Cardiac muscle cell (in vitro differentiated cells and primary cell): ENCODE results near the gene PILRA. TPM values are rescaled to one million over a fixed set of nuclear protein-coding genes. Genes with fewer than 3 reads are reported as not detected.

ENCODE experiments used
- DNase-seq, 2 donors: peaks; one replicate each; pipeline versions ENCODE4 v3.0.0 to v3.0.0-alpha.2; 2010 to 2017; ENCODE audit warnings: low read depth in 1 of 2, low spot score in 1 of 2
- H3K27ac ChIP-seq: fragments of 200-600 bp; sonication (generic); 2 replicates; pipeline ENCODE4 v1.5.1; 2016
- H3K27me3 ChIP-seq: fragments of 200-600 bp; sonication (generic); 2 replicates; pipeline ENCODE4 v1.6.0; 2016; ENCODE audit warnings: control low read depth
- H3K36me3 ChIP-seq: fragments of 200-600 bp; sonication (generic); 2 replicates; pipeline ENCODE4 v1.5.1; 2016; ENCODE audit warnings: control low read depth
- H3K4me1 ChIP-seq: fragments of 200-600 bp; sonication (generic); 2 replicates; pipeline ENCODE4 v1.8.1; 2017; ENCODE audit warnings: low read depth, mild to moderate bottlenecking, mixed run types
- H3K4me3 ChIP-seq: fragments of 200-600 bp; sonication (generic); 2 replicates; pipeline ENCODE4 v1.5.1; 2016; ENCODE audit warnings: mild to moderate bottlenecking
- H3K9me3 ChIP-seq: fragments of 200-600 bp; sonication (generic); 2 replicates; pipeline ENCODE4 v1.5.1; 2017; ENCODE audit warnings: low read depth, mild to moderate bottlenecking, control low read depth
- polyA plus RNA-seq: library from polyadenylated mRNA; unstranded; fragments of >200 nt; fragmentation: Nextera tagmentation; extraction: Ambion mirVana; gene quantifications from 2 replicates; pipeline ENCODE4 v1.2.1, GENCODE V29; 2016
- total RNA-seq: library from RNA; depleted of rRNA; stranded (reverse); fragments of >200 nt; gene quantifications from 2 replicates; pipeline ENCODE4 v1.2.3, GENCODE V29; 2016
- TF ChIP-seq, protein P1 (sequence below): IDR thresholded peaks from 2 replicates; pipeline ENCODE4 v1.5.1; 2012; ENCODE audit warnings: low read depth, mild to moderate bottlenecking, low read length

PILRA gene
- total and polyA plus RNA-seq, 2 experiments from 2014 or later, result 3.1 to 4.0 TPM

DNA sequence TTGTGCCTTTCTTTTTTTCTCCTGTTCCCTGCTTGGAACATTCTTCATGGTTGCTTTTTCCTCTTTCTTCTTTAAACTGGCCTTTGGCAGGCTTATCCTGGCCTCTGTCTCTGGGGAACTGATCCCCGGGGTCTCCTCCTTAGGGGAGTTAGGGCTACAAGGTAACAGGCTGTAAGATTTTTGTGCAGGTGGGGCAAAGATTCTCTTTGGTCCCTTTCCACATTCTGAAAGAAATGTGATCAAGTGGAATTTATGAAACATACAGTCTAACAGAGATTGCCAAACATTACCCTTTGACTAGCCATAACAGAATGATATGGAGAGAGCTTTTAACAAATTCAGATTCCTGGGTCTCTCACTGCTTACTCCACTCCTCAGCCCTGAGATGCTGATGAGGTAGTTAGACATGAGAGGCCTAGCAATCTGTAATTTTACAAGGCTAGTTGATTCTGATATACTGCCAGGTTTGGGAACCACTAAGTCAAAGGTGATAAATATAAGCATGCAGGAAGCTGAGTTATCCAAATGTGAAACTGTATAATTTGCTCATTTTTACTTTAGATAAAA, 46.5 kb downstream of the PILRA start:
- H3K36me3 ChIP-seq, result no peaks in the 10 kb centered on the region
- no peaks in the 10 kb centered on the region for H3K4me1 ChIP-seq
- no peak overlapping the region for H3K4me3 ChIP-seq
- DNase-seq, result no peak
- H3K27me3 ChIP-seq, result no peaks in the 10 kb centered on the region
- TF ChIP-seq, protein P1, sequence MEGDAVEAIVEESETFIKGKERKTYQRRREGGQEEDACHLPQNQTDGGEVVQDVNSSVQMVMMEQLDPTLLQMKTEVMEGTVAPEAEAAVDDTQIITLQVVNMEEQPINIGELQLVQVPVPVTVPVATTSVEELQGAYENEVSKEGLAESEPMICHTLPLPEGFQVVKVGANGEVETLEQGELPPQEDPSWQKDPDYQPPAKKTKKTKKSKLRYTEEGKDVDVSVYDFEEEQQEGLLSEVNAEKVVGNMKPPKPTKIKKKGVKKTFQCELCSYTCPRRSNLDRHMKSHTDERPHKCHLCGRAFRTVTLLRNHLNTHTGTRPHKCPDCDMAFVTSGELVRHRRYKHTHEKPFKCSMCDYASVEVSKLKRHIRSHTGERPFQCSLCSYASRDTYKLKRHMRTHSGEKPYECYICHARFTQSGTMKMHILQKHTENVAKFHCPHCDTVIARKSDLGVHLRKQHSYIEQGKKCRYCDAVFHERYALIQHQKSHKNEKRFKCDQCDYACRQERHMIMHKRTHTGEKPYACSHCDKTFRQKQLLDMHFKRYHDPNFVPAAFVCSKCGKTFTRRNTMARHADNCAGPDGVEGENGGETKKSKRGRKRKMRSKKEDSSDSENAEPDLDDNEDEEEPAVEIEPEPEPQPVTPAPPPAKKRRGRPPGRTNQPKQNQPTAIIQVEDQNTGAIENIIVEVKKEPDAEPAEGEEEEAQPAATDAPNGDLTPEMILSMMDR, result no peak
- no peak overlapping the region for H3K27ac ChIP-seq
- no peaks in the 10 kb centered on the region for H3K9me3 ChIP-seq

DNA sequence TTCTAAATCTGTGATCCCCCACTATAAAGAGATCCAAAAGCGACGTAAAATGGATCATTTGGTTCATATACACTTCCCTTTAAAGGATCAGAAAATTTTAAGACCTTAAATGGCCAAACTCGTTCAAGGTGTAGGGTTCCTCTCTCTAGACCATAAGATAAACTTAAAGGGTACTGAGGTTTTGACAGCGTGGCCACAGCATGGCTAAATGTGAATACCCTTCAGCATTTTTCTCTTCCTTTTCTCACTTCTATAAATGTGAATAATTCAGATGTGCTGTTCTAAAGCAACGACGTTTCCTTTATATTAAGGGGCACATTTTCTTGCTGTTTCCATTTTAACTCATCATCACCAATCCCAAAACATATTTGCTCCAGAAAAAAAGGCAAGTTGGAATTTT, 50.0 kb downstream of the PILRA start:
- no peaks in the 10 kb centered on the region for H3K36me3 ChIP-seq
- DNase-seq, result no peak
- no peaks in the 10 kb centered on the region for H3K9me3 ChIP-seq
- no peak overlapping the region for H3K27ac ChIP-seq
- TF ChIP-seq, protein P1, result no peak
- H3K27me3 ChIP-seq, result no peaks in the 10 kb centered on the region
- H3K4me1 ChIP-seq, result no peaks in the 10 kb centered on the region
- H3K4me3 ChIP-seq, result no peak overlapping the region

DNA sequence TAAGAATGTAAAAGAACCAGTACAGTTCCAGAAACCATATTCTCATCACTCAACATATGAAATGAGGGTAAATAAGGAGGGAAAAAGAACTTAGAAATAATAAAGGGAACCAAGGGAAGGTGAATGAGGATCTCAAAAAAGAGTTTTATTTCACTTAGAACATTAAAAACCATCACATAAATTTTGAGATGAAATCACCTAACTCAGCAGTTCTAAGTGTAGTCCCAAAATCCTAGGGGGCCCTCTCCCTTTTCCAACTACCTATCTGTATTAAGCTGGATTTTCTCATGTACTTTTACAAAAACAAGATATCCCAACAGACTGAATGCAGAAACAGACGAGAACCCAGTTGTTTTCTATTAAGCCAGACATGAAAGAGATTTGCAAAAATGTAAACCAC, 52.1 kb downstream of the PILRA start:
- no peak for DNase-seq
- H3K27ac ChIP-seq, result no peak overlapping the region
- H3K9me3 ChIP-seq, result no peaks in the 10 kb centered on the region
- no peaks in the 10 kb centered on the region for H3K27me3 ChIP-seq
- H3K4me1 ChIP-seq, result no peaks in the 10 kb centered on the region
- TF ChIP-seq, protein P1, result no peak
- H3K36me3 ChIP-seq, result no peaks in the 10 kb centered on the region
- no peak overlapping the region for H3K4me3 ChIP-seq

DNA sequence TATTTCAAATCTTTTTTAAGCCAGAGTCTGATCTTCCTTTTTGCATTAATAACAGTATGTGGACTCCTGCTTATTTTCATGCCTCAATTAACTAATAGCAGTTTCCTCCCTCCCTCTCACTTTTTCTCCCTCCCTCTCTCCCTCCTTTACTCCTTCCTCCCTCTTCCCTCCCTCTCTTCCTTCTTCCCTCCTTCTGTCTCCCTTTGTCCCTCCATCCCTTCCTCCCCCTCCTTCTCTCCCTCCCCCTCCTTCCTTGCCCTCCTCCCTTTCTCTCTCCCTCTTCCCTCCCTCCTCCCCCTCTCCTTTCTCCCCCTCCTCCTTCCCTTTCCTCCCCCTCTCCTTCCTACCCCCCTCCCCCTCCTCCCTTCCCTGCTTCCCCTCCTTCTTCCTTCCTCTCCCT, 53.2 kb downstream of the PILRA start:
- peaks cover 9% of the 10 kb centered on the region for H3K4me1 ChIP-seq
- H3K27me3 ChIP-seq, result no peaks in the 10 kb centered on the region
- no peaks in the 10 kb centered on the region for H3K36me3 ChIP-seq
- no peak overlapping the region for H3K4me3 ChIP-seq
- H3K9me3 ChIP-seq, result no peaks in the 10 kb centered on the region
- no peak for DNase-seq
- TF ChIP-seq, protein P1, result no peak
- H3K27ac ChIP-seq, result no peak overlapping the region

DNA sequence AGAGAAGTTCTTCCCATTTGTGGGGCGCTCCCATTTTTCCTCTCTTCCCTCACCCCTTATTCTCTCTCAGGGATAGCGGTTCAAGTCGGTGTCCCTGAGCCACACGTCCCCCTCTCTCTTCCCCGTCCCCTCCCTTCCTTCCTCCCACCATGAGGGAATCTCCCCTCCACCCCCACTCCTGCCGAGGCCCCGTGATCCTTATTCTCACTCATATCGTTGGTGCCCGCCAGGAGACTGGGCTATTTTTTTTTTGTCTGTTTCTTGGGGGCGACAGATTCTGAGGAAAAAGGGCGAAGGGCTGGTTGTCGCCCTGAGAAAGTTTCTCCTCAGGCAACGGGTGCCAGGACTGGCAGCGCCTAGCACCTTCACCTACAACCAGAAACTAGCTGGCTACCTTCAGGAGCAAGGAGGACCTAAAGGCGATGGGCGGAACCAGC, 54.5 kb downstream of the PILRA start:
- TF ChIP-seq, protein P1, result no peak
- H3K36me3 ChIP-seq, result no peaks in the 10 kb centered on the region
- peaks cover 21% of the 10 kb centered on the region for H3K4me1 ChIP-seq
- peak overlapping the region; percentile 100 for H3K27ac ChIP-seq
- DNase-seq, result no peak
- no peaks in the 10 kb centered on the region for H3K9me3 ChIP-seq
- H3K27me3 ChIP-seq, result no peaks in the 10 kb centered on the region
- H3K4me3 ChIP-seq, result peak overlapping the region; percentile 77
